ENCODE measurements around the gene COPS7A. TPM values are rescaled to one million over a fixed set of nuclear protein-coding genes. Genes with fewer than 3 reads are reported as not detected.
A peak's percentile ranks its signal among the peaks of the same experiment; 100 is the strongest.

COPS7A gene
- total RNA-seq, 1 experiment from 2014 or later: 34.2 TPM

- Mint-ChIP-seq H3K9me3 (no peaks in the 10 kb centered on the region), H3K36me3 (ENCODE audit: insufficient read depth in 1 of 3, low read depth in 3 of 3) (peaks cover 4 to 17% (median 16%) of the 10 kb centered on the region in 3 experiments; a peak in 6 of 7 replicates), H3K4me3 (no peak overlapping the region), H3K27ac (peak overlapping the region in 2 of 3 experiments; percentile 10 to 18; a peak in 1 of 7 replicates), H3K27me3 (ENCODE audit: low read depth) (peaks cover 35% of the 10 kb centered on the region), H3K4me1 (peaks cover 27 to 35% of the 10 kb centered on the region in 2 experiments)
- Histone ChIP-seq H3K4me2 (ENCODE audit: insufficient read depth, insufficient read length, low read length) (no peak overlapping the region), H3K56ac (ENCODE audit: insufficient read length, low read depth, low read length) (no peak overlapping the region), H4K5ac (ENCODE audit: insufficient read length, low read depth, low read length) (no peak overlapping the region), H3K79me1 (ENCODE audit: insufficient read depth, low read depth, low read length, poor library complexity, severe bottlenecking) (no peaks in the 10 kb centered on the region), H3K18ac (ENCODE audit: insufficient read length, low read depth, low read length) (no peak overlapping the region), H2BK120ac (ENCODE audit: low read depth, low read length, poor library complexity, severe bottlenecking) (no peak overlapping the region), H2AFZ (ENCODE audit: low read length) (no peak overlapping the region), H3K4ac (ENCODE audit: low read depth, low read length) (no peak overlapping the region), H3K27ac (ENCODE audit: insufficient read length, low read depth, low read length) (no peak overlapping the region), H3K23me2 (ENCODE audit: insufficient read length, low read depth, low read length, poor library complexity, severe bottlenecking) (peaks cover 10% of the 10 kb centered on the region), H2BK20ac (ENCODE audit: low read depth, low read length, poor library complexity, severe bottlenecking) (no peak overlapping the region), H2BK12ac (ENCODE audit: insufficient read length, low read depth, low read length) (no peak overlapping the region), H3K9ac (ENCODE audit: extremely low read depth, insufficient read length, low read length) (no peak overlapping the region), H2AK5ac (ENCODE audit: insufficient read length, low read length) (no peak overlapping the region), H3K4me1 (ENCODE audit: insufficient read depth, low read length) (no peaks in the 10 kb centered on the region), H4K91ac (ENCODE audit: insufficient read length, low read depth, low read length) (no peak overlapping the region), H3K27me3 (ENCODE audit: insufficient read depth, low read length) (peaks cover 2% of the 10 kb centered on the region; the same call in 1 of the 2 replicates), H2BK15ac (ENCODE audit: low read depth, low read length) (no peak overlapping the region), H4K20me1 (ENCODE audit: control insufficient read depth, insufficient read depth, insufficient read length) (no peaks in the 10 kb centered on the region), H3K9me3 (ENCODE audit: control insufficient read depth, low read depth, low read length) (no peaks in the 10 kb centered on the region), H3K14ac (ENCODE audit: insufficient read depth, low read length) (no peak overlapping the region), H4K8ac (replicated peaks; ENCODE audit: insufficient read length, low read depth, low read length) (no peak overlapping the region), H3K23ac (ENCODE audit: insufficient read length, low read depth, low read length) (no peak overlapping the region), H2BK5ac (ENCODE audit: insufficient read length, low read length) (no peak overlapping the region), H3T11ph (ENCODE audit: low read length) (no peak overlapping the region), H3K79me2 (ENCODE audit: insufficient read depth, low read length) (no peaks in the 10 kb centered on the region)
- TF ChIP-seq, protein P1, sequence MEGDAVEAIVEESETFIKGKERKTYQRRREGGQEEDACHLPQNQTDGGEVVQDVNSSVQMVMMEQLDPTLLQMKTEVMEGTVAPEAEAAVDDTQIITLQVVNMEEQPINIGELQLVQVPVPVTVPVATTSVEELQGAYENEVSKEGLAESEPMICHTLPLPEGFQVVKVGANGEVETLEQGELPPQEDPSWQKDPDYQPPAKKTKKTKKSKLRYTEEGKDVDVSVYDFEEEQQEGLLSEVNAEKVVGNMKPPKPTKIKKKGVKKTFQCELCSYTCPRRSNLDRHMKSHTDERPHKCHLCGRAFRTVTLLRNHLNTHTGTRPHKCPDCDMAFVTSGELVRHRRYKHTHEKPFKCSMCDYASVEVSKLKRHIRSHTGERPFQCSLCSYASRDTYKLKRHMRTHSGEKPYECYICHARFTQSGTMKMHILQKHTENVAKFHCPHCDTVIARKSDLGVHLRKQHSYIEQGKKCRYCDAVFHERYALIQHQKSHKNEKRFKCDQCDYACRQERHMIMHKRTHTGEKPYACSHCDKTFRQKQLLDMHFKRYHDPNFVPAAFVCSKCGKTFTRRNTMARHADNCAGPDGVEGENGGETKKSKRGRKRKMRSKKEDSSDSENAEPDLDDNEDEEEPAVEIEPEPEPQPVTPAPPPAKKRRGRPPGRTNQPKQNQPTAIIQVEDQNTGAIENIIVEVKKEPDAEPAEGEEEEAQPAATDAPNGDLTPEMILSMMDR (conservative IDR thresholded peaks at IDR 0.05): no peak
- WGBS (ENCODE audit: extremely low coverage, insufficient read length, low lambda C conversion rate): no CpG with 5 or more reads among the region's 6 CpGs
- no peak for DNase-seq
These were observed 56.0 kb downstream of the COPS7A start for GRCh38 chr12:6779708-6780432.
